Keratinocyte (primary cell): ENCODE measurements around the gene ARID1B. TPM values are rescaled to one million over a fixed set of nuclear protein-coding genes. Genes with fewer than 3 reads are reported as not detected.

Experiments used
- DNase-seq: peaks from one replicate; pipeline ENCODE4 v3.0.0-alpha.2; 2011; ENCODE audit warnings: low read depth, missing footprints, low spot score
- FAIRE-seq: peaks from 2 replicates; lab custom pipeline; 2011; peaks lifted over from hg19 to GRCh38; lab: Jason Lieb, UNC
- H2AFZ ChIP-seq: 2 replicates; pipeline ENCODE4 v1.6.0; 2012; ENCODE audit warnings: low read length, control low read depth, inconsistent platforms; ENCODE audit not compliant: control insufficient read depth
- H3K27ac ChIP-seq: 2 replicates; pipeline ENCODE4 v1.5.1; 2011; ENCODE audit warnings: low read length; ENCODE audit not compliant: control insufficient read depth, insufficient read depth
- H3K27me3 ChIP-seq: 3 replicates; pipeline ENCODE4 v1.6.0; 2011; ENCODE audit warnings: low read length; ENCODE audit not compliant: control insufficient read depth, insufficient read depth; ENCODE audit errors: extremely low read depth
- H3K36me3 ChIP-seq, 2 experiments: 2 replicates in 1 of 2; 3 replicates in 1 of 2; pipeline ENCODE4 v1.5.1; 2011; ENCODE audit warnings: low read length in 2 of 2, mild to moderate bottlenecking in 1 of 2; ENCODE audit not compliant: control insufficient read depth in 2 of 2, insufficient read depth in 2 of 2; ENCODE audit errors: extremely low read depth in 1 of 2
- H3K4me1 ChIP-seq: 3 replicates; pipeline ENCODE4 v1.5.1; 2011; ENCODE audit warnings: low read length; ENCODE audit not compliant: control insufficient read depth, insufficient read depth; ENCODE audit errors: extremely low read depth
- H3K4me2 ChIP-seq: 3 replicates; pipeline ENCODE4 v1.6.0; 2011; ENCODE audit warnings: low read depth, low read length; ENCODE audit not compliant: control insufficient read depth, insufficient read depth; ENCODE audit errors: extremely low read depth
- H3K4me3 ChIP-seq, 3 experiments: fragments of 200-600 bp in 1 of 3; sonication (generic) in 1 of 3; 2 replicates in 2 of 3; 3 replicates in 1 of 3; pipeline ENCODE4 v1.5.1; 2011 to 2016; ENCODE audit warnings: low read length in 3 of 3, mild to moderate bottlenecking in 3 of 3, control low read depth in 2 of 3, inconsistent platforms in 1 of 3, low read depth in 1 of 3, mixed read lengths in 1 of 3, mixed run types in 1 of 3, moderate library complexity in 1 of 3; ENCODE audit not compliant: control insufficient read depth in 2 of 3, insufficient read depth in 2 of 3; ENCODE audit errors: extremely low read depth in 1 of 3
- H3K79me2 ChIP-seq: 2 replicates; pipeline ENCODE4 v1.6.0; 2012; ENCODE audit warnings: low read length; ENCODE audit not compliant: control insufficient read depth, insufficient read depth
- H3K9ac ChIP-seq: 3 replicates; pipeline ENCODE4 v1.6.0; 2011; ENCODE audit warnings: low read length; ENCODE audit not compliant: control insufficient read depth, insufficient read depth; ENCODE audit errors: extremely low read depth
- H3K9me1 ChIP-seq: 3 replicates; pipeline ENCODE4 v1.6.0; 2011; ENCODE audit warnings: low read length; ENCODE audit not compliant: control insufficient read depth, insufficient read depth; ENCODE audit errors: extremely low read depth
- H3K9me3 ChIP-seq: 2 replicates; pipeline ENCODE4 v1.5.1; 2012; ENCODE audit warnings: low read depth, low read length; ENCODE audit not compliant: control insufficient read depth
- H4K20me1 ChIP-seq: 3 replicates; pipeline ENCODE4 v1.6.0; 2011; ENCODE audit warnings: low read length; ENCODE audit not compliant: control insufficient read depth, insufficient read depth; ENCODE audit errors: extremely low read depth
- CTCF ChIP-seq, 3 experiments: IDR thresholded peaks in 1 of 3; conservative IDR thresholded peaks in 1 of 3; optimal IDR thresholded peaks in 1 of 3; 2 replicates in 2 of 3; 3 replicates in 1 of 3; pipeline versions ENCODE3 to v1.5.1; 2011; ENCODE audit warnings: low read length in 3 of 3, mild to moderate bottlenecking in 3 of 3, moderate library complexity in 2 of 3, control low read depth in 1 of 3, inconsistent platforms in 1 of 3; ENCODE audit not compliant: insufficient read depth in 2 of 3; ENCODE audit errors: extremely low read depth in 1 of 3
- EZH2 ChIP-seq: IDR thresholded peaks from one replicate; pipeline ENCODE4 v1.6.1; 2012; ENCODE audit warnings: inconsistent platforms, mild to moderate bottlenecking, low read length, moderate library complexity
- dilution Hi-C: fragments of 300-500 bp; cut with MboI; formaldehyde crosslinking; loops from one replicate; pipeline ENCODE4 v1.7.0; 2020; ENCODE audit warnings: low sequenced_read_pairs; ENCODE audit not compliant: extremely low pct_ligation_motif_present
- polyA plus RNA-seq, 5 experiments: library from polyadenylated mRNA; depleted of rRNA in 3 of 5; stranded (reverse) in 3 of 5; stranded (forward) in 1 of 5; unstranded in 1 of 5; fragments of >200 nt; gene quantifications; 1 replicate in 1 of 5; 2 replicates in 3 of 5; 3 replicates in 1 of 5; pipeline versions ENCODE4 v1.2.1 to v1.2.3, GENCODE V29; 2011 to 2012; ENCODE audit warnings: missing spikeins in 2 of 5, low read depth in 1 of 5, low replicate concordance in 1 of 5

The ARID1B gene
- polyA plus RNA-seq, 1 donor (not counting 4 experiments of a cell fraction or from before 2014, with no cell fraction given) = 14.9 TPM

DNA sequence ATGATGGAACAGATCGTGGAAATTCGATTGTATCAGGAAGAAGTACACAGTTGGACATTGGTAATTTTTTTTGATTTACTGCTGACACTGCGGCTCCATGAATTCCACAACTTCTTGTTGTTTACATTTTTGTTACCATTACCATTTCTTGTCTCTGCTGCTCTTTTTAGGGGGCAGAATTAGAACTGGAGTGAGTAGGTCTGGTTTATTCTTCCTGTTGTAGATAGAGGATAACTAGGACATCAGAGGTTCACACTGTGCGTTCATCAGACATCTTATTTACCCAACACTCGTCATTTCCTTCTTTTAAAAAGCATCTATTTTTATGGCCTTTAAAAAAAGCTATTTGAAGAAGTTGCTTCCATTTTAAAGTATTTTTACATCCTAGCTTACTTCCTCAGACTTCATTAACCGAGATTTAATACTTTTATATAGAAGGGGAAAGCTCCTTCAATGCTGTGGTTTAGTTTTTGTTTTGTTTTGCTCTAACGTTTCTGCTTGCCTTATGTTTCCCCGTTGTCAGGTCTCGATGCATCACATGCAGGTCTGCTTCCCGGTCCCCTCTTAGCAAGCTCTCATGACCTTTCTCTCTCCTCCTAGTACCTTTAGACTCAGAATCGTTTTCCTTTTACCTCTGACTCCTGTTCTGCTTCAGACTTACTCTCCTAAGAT is 139.1 kb downstream of the ARID1B start:
- H3K9me1 ChIP-seq = no peaks in the 10 kb centered on the region
- dilution Hi-C loops = no loop called here
- H3K4me2 ChIP-seq = no peak overlapping the region
- H3K27me3 ChIP-seq = no peaks in the 10 kb centered on the region
- no peak overlapping the region for H3K4me3 ChIP-seq
- H3K79me2 ChIP-seq = peaks cover 4% of the 10 kb centered on the region
- DNase-seq (no peak), FAIRE-seq (no peak)
- no peaks in the 10 kb centered on the region for H3K9me3 ChIP-seq
- no peak overlapping the region for H2AFZ ChIP-seq
- no peaks in the 10 kb centered on the region for H3K36me3 ChIP-seq
- H4K20me1 ChIP-seq = no peaks in the 10 kb centered on the region
- no peaks in the 10 kb centered on the region for H3K4me1 ChIP-seq
- H3K9ac ChIP-seq = no peak overlapping the region
- no peak overlapping the region for H3K27ac ChIP-seq
- no peak for TF ChIP-seq CTCF (optimal IDR thresholded peaks at IDR 0.05 in 1 of 3, IDR thresholded peaks at IDR 0.05 in 1 of 3, conservative IDR thresholded peaks at IDR 0.05 in 1 of 3; ENCODE audit: extremely low read depth in 1 of 3, insufficient read depth in 2 of 3, low read length in 3 of 3)
- TF ChIP-seq EZH2 = no peak

DNA sequence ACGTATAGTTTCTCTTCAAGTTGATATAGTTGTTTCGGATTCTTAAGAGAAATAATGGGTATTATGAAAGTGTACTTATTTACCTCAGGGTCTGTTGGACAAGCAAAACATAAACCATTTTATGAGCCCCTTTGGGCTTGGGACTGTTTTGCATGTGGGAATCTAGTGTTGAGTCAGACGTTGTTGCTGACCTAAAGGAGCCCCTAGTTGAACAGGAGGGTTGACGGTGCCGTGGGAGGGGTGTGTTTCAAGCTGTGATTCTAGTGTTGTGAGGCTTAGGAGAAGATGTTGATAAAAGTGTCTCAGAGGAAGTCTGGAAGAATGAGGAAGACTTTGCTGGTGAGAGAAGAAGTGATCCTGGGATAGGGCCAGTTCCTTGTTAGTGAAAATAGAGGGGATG is 140.0 kb downstream of the ARID1B start:
- Histone ChIP-seq H2AFZ (no peak overlapping the region), H3K36me3 (no peaks in the 10 kb centered on the region), H3K27me3 (no peaks in the 10 kb centered on the region), H3K4me2 (no peak overlapping the region), H4K20me1 (no peaks in the 10 kb centered on the region), H3K9me1 (no peaks in the 10 kb centered on the region), H3K4me1 (no peaks in the 10 kb centered on the region), H3K4me3 (no peak overlapping the region), H3K9me3 (no peaks in the 10 kb centered on the region), H3K9ac (no peak overlapping the region), H3K27ac (no peak overlapping the region), H3K79me2 (peaks cover 4% of the 10 kb centered on the region)
- no peak for TF ChIP-seq EZH2
- no peak for TF ChIP-seq CTCF (optimal IDR thresholded peaks at IDR 0.05 in 1 of 3, IDR thresholded peaks at IDR 0.05 in 1 of 3, conservative IDR thresholded peaks at IDR 0.05 in 1 of 3; ENCODE audit: extremely low read depth in 1 of 3, insufficient read depth in 2 of 3, low read length in 3 of 3)
- FAIRE-seq (no peak), DNase-seq (no peak)
- dilution Hi-C loops = no loop called here
